ENCODE results near the gene H6PD.

H6PD gene

DNA sequence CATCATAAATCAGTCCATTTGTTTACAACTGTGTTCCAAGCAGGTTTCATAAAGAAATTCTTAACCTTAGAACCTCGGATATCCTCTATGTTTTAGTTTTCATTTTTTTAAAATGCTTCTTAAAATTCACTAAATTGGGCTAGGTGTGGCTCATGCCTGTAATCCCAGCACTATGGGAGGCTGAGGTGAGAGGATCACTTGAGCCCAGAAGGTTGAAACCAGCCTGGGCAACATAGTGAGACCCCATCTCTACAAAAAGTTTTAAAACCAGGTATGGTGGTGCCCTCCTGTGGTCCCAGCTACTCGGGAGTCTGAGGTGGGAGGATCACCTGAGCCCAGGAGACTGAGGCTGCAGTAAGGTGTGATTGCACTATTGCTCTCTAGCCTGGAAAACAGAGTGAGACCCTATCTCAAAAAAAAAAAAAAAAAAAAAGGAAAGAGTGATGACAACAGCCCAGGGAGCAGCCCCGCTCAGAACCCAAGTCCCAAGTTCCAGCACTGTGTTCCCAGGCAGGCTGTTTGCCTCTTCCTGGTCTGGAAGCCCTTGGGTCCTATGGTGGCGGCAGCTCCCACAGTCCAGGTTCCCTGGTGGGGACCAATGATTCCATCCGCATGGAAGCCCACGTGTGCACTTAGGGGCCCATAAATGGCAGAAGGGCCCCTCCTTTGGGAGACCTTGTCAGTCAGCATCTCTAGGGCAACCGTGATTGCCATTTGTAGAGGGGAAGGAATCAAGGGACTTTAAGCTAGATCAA lies 33.4 kb downstream of the H6PD start:
- TF ChIP-seq, protein P1, sequence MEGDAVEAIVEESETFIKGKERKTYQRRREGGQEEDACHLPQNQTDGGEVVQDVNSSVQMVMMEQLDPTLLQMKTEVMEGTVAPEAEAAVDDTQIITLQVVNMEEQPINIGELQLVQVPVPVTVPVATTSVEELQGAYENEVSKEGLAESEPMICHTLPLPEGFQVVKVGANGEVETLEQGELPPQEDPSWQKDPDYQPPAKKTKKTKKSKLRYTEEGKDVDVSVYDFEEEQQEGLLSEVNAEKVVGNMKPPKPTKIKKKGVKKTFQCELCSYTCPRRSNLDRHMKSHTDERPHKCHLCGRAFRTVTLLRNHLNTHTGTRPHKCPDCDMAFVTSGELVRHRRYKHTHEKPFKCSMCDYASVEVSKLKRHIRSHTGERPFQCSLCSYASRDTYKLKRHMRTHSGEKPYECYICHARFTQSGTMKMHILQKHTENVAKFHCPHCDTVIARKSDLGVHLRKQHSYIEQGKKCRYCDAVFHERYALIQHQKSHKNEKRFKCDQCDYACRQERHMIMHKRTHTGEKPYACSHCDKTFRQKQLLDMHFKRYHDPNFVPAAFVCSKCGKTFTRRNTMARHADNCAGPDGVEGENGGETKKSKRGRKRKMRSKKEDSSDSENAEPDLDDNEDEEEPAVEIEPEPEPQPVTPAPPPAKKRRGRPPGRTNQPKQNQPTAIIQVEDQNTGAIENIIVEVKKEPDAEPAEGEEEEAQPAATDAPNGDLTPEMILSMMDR (IDR thresholded peaks at IDR 0.05; ENCODE audit: low read depth, low read length) = no peak
- in situ Hi-C loops (cut with HindIII; ENCODE audit: low sequenced_read_pairs) = no loop called here
- no peak for DNase-seq (ENCODE audit: low read depth, low spot score)
- H3K4me3 ChIP-seq (ENCODE audit: low read depth, low read length) = no peak overlapping the region

DNA sequence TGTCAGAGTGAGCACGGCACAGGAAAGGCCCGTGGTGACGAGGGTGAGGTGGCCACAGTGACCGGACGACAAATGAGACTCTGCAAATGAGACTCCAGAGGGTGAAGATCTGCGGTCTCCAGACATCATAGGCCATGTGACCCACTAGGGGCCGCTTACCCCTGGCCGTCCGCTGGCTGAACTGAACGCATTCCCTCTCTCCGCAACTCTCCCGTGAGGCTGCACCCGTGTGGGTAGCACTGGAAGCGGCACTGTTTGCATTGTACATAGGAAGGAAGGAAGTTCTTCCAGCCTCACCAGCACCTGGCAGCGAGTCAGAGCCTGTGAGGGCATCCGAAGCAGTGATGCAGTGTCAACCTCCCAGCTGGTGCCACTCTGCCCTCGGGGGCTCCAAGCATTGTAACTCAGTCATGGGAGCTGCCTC lies 34.5 kb downstream of the H6PD start:
- TF ChIP-seq, protein P1 (IDR thresholded peaks at IDR 0.05; ENCODE audit: low read depth, low read length) = no peak
- no peak for DNase-seq (ENCODE audit: low read depth, low spot score)
- in situ Hi-C loops (cut with HindIII; ENCODE audit: low sequenced_read_pairs) = no loop called here
- H3K4me3 ChIP-seq (ENCODE audit: low read depth, low read length) = no peak overlapping the region

DNA sequence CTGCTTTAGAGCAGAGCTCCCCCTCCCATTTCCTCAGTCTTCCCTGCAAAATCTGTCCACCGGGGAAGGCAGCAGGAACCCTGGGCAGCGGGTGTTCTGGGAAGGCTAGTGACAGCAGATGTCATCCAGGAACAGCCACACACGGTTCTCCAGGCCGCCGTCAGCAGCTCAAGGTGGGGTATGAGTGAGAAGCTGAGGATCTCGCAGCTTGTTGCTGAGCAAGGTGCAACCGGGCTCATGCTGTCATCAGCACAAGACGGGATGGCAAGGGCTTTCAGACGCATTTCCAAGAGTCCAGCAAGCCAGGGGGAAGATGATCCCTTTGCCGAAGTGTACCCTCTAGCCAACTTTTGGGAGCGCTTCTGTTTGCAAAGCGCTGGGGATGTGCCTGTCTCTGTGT lies 35.1 kb downstream of the H6PD start:
- DNase-seq (ENCODE audit: low read depth, low spot score) = no peak
- in situ Hi-C loops (cut with HindIII; ENCODE audit: low sequenced_read_pairs) = no loop called here
- no peak overlapping the region for H3K4me3 ChIP-seq (ENCODE audit: low read depth, low read length)
- TF ChIP-seq, protein P1 (IDR thresholded peaks at IDR 0.05; ENCODE audit: low read depth, low read length) = no peak

DNA sequence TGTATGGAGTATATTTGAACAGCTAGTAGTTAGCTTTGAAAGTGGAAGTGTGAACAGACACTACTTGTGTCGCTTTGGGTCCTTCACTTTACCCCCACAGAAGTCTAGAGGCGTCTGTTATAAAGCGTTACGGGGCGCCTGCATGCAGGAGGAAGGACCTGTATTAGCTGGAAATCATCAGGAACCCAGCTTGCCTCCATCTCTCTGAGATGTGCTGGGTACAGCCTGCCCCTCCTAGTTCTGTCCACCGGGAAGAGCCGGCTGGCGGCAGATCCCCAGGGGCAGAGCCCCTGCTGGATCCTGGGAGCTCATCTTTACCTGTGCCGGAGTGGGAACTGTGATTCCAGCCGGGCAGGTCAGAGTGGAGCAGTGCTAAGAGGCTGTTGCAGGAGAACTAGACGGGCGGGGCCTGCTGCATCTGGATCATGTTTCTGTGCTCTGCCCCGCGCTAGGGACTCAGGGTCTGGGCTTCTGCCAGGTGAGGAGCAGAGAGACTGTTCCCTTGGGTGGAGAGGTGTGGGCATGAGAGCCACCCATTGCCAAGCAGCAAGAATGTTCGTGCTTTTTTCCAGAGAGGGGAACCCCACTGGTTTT lies 35.8 kb downstream of the H6PD start:
- TF ChIP-seq, protein P1 (IDR thresholded peaks at IDR 0.05; ENCODE audit: low read depth, low read length) = no peak
- DNase-seq (ENCODE audit: low read depth, low spot score) = no peak
- no peak overlapping the region for H3K4me3 ChIP-seq (ENCODE audit: low read depth, low read length)
- in situ Hi-C loops (cut with HindIII; ENCODE audit: low sequenced_read_pairs) = no loop called here

DNA sequence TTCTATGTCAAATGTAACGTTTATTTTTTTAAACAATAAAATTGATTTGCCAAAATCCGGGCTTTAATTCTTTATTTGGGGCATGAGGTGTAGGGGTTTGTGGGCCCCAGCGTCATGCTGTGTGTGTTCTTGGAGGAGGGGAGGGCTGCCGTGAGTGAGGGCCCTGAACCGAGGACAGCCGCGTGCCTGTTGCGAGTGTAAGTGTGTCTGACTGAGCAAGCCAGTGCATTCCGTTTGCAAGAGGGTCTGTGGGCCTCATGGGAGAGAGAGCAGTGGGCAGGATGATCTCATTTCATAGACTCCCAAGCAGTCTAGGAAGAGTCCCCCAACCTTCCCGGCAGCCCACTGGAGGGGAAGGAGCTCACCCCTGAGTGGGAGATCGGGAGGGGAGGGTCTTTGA lies 36.7 kb downstream of the H6PD start:
- in situ Hi-C loops (cut with HindIII; ENCODE audit: low sequenced_read_pairs) = no loop called here
- TF ChIP-seq, protein P1 (IDR thresholded peaks at IDR 0.05; ENCODE audit: low read depth, low read length) = no peak
- H3K4me3 ChIP-seq (ENCODE audit: low read depth, low read length) = no peak overlapping the region
- DNase-seq (ENCODE audit: low read depth, low spot score) = no peak

DNA sequence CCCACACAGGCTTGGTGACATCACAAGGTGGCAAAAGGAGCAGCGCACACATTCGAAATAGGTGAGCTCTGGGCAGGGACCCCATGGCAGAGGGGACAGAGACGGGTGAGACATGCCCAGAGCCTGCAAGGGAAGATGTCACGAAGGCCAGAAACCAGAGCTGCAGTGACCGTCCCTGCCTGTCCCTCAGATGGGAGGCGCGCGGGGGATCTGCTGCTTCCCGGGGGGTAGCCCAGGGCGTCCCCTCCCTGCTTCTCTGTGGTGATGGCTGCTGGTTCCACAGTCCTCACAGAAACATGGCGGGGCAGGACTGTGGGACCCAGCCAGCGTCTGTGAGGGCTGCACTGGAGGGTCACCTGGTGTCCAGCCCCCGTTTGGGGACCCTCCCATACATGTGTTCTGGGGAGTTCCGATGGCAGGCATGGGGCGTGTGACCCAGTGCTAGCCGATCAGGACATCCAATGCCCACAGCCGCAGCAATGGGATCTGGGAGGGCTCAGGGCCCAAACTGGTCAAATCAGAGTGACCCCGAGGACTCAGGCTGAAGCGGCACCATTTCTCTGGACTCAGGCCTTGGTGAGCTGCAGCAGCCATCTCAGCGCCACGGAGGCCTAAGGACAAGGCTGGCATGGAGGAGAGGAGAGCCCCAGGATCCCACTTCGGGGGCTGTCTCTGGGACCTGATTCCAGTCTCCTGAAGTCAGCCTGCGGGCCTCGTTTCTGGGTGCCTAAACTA lies 37.5 kb downstream of the H6PD start:
- in situ Hi-C loops (cut with HindIII; ENCODE audit: low sequenced_read_pairs) = no loop called here
- no peak for DNase-seq (ENCODE audit: low read depth, low spot score)
- TF ChIP-seq, protein P1 (IDR thresholded peaks at IDR 0.05; ENCODE audit: low read depth, low read length) = no peak
- H3K4me3 ChIP-seq (ENCODE audit: low read depth, low read length) = no peak overlapping the region
